Measurements from ENCODE around the gene USP35. TPM values are rescaled to one million over a fixed set of nuclear protein-coding genes. Genes with fewer than 3 reads are reported as not detected.

The USP35 gene
- total RNA-seq, 1 experiment from 2014 or later, result 11.8 TPM

DNA sequence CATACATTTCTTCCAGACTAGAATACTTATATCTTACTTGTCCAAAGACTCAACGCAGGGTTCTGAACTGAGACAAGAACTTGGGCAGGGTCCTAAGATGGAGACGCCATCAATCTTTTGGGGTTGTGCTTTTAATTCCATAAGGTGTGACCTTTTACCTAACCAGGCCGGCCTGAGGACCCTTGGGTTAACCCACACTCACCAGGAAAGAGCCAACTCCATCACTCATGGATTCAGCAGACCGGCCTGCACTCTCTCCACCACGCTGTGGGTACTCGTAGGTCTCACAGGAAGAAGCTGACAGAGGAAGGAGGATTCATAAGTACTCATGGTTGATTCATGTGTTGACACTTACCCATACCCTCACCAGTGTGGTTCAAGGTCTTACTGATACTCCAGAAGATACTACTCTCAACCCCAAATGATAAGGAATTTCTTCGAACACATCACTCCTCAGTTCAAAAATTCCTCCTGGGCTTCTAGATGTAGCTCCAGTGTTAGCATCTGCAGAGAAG is 36.2 kb downstream of the USP35 start:
- DNase-seq (ENCODE audit: low read depth, low spot score), result no peak
- Histone ChIP-seq H3K4me1 (ENCODE audit: control insufficient read depth, insufficient read depth, low read length) (no peaks in the 10 kb centered on the region), H3K9me3 (ENCODE audit: control insufficient read depth, insufficient read depth, low read depth, low read length) (no peaks in the 10 kb centered on the region), H3K27ac (ENCODE audit: low read length) (no peak overlapping the region), H3K4me3 (ENCODE audit: low read depth in 2 of 2, low read length in 2 of 2) (no peak overlapping the region), H3K36me3 (ENCODE audit: control insufficient read depth, insufficient read depth, low read length) (no peaks in the 10 kb centered on the region), H3K27me3 (ENCODE audit: control insufficient read depth, insufficient read depth, low read length) (no peaks in the 10 kb centered on the region)
- POLR2A ChIA-PET, result no interaction called here
- in situ Hi-C loops (cut with HindIII; ENCODE audit: low pct_unique_long_range_greater_than_20kb, low sequenced_read_pairs), result no loop called here
- CTCF ChIA-PET, result no interaction called here
- intact Hi-C loops (cut with micrococcal nuclease; ENCODE audit: unreplicated experiment), result no loop called here
- no TSS peak for BruUV-seq (replicated peaks)
- no peak for ATAC-seq
- TF ChIP-seq, protein P1, sequence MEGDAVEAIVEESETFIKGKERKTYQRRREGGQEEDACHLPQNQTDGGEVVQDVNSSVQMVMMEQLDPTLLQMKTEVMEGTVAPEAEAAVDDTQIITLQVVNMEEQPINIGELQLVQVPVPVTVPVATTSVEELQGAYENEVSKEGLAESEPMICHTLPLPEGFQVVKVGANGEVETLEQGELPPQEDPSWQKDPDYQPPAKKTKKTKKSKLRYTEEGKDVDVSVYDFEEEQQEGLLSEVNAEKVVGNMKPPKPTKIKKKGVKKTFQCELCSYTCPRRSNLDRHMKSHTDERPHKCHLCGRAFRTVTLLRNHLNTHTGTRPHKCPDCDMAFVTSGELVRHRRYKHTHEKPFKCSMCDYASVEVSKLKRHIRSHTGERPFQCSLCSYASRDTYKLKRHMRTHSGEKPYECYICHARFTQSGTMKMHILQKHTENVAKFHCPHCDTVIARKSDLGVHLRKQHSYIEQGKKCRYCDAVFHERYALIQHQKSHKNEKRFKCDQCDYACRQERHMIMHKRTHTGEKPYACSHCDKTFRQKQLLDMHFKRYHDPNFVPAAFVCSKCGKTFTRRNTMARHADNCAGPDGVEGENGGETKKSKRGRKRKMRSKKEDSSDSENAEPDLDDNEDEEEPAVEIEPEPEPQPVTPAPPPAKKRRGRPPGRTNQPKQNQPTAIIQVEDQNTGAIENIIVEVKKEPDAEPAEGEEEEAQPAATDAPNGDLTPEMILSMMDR (IDR thresholded peaks at IDR 0.05), result no peak
- TF ChIP-seq TCF7L2 (IDR thresholded peaks at IDR 0.05; ENCODE audit: low read depth, low read length) (no peak), SIN3A (IDR thresholded peaks at IDR 0.05; ENCODE audit: borderline replicate concordance, insufficient read depth, low read depth, low read length) (no peak), POLR2AphosphoS5 (IDR thresholded peaks at IDR 0.05; ENCODE audit: low read depth, low read length) (no peak)
- TF ChIP-seq, protein P2, sequence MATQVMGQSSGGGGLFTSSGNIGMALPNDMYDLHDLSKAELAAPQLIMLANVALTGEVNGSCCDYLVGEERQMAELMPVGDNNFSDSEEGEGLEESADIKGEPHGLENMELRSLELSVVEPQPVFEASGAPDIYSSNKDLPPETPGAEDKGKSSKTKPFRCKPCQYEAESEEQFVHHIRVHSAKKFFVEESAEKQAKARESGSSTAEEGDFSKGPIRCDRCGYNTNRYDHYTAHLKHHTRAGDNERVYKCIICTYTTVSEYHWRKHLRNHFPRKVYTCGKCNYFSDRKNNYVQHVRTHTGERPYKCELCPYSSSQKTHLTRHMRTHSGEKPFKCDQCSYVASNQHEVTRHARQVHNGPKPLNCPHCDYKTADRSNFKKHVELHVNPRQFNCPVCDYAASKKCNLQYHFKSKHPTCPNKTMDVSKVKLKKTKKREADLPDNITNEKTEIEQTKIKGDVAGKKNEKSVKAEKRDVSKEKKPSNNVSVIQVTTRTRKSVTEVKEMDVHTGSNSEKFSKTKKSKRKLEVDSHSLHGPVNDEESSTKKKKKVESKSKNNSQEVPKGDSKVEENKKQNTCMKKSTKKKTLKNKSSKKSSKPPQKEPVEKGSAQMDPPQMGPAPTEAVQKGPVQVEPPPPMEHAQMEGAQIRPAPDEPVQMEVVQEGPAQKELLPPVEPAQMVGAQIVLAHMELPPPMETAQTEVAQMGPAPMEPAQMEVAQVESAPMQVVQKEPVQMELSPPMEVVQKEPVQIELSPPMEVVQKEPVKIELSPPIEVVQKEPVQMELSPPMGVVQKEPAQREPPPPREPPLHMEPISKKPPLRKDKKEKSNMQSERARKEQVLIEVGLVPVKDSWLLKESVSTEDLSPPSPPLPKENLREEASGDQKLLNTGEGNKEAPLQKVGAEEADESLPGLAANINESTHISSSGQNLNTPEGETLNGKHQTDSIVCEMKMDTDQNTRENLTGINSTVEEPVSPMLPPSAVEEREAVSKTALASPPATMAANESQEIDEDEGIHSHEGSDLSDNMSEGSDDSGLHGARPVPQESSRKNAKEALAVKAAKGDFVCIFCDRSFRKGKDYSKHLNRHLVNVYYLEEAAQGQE (IDR thresholded peaks at IDR 0.05; ENCODE audit: insufficient read depth in 1 of 2, low read depth in 2 of 2, low read length in 1 of 2), result no peak

DNA sequence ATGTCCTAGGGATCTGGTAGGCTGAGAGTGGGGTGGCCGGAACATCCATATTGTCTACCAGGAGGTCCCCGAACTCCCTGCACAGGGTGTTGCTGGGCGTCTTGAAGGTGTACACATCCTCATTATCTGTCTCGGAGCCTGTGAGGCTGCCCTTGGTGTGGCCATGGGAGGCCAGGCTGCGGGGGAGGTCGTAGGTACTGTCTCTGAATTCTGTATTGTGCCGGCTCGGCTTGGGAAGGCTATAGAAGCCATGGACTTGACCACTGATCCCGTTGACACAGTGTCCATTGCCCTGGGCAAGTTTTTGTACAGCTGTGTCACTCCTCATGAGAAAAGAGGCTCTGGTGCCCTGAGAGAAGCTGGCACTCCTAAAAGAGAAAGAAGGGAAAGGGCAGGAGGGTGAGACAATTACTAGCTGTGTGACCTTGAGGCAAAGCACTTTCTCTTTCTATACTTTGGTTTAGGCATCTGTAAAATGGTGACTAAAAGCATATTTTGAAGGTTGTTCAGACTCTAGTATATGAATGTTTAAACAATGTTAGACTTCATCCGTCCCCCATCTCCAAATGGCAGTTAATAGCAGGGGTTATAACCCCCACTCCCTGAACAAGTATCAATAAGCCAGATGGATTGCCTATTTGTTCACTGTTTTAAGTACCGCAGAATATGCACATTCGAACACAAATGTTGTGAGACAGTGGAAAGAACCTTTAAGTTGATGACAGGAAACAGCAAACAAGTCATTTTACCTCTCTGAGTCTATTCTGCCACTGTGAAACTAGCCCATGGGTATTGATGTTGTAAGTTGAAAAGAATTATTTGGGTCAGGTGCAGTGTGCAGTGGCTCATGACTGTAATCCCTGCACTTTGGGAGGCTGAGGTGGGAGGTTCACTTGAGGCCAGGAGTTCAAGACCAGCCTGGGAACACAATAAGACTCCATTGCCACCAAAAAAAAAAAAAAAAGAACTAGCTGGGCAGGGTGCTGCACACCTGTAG is 38.3 kb downstream of the USP35 start:
- intact Hi-C loops (cut with micrococcal nuclease; ENCODE audit: unreplicated experiment), result no loop called here
- in situ Hi-C loops (cut with HindIII; ENCODE audit: low pct_unique_long_range_greater_than_20kb, low sequenced_read_pairs), result no loop called here
- Histone ChIP-seq H3K36me3 (ENCODE audit: control insufficient read depth, insufficient read depth, low read length) (no peaks in the 10 kb centered on the region), H3K9me3 (ENCODE audit: control insufficient read depth, insufficient read depth, low read depth, low read length) (no peaks in the 10 kb centered on the region), H3K27me3 (ENCODE audit: control insufficient read depth, insufficient read depth, low read length) (no peaks in the 10 kb centered on the region), H3K27ac (ENCODE audit: low read length) (no peak overlapping the region), H3K4me1 (ENCODE audit: control insufficient read depth, insufficient read depth, low read length) (no peaks in the 10 kb centered on the region), H3K4me3 (ENCODE audit: low read depth in 2 of 2, low read length in 2 of 2) (no peak overlapping the region)
- DNase-seq (ENCODE audit: low read depth, low spot score) (no peak), ATAC-seq (no peak)
- POLR2A ChIA-PET, result no interaction called here
- CTCF ChIA-PET, result interaction anchor here (1.4 kb wide), 1 partner anchor 337 kb away, joined by 20 read pairs; no protein-coding TSS in a partner anchor
- TF ChIP-seq TCF7L2 (IDR thresholded peaks at IDR 0.05; ENCODE audit: low read depth, low read length) (no peak), SIN3A (IDR thresholded peaks at IDR 0.05; ENCODE audit: borderline replicate concordance, insufficient read depth, low read depth, low read length) (no peak), POLR2AphosphoS5 (IDR thresholded peaks at IDR 0.05; ENCODE audit: low read depth, low read length) (no peak)
- TF ChIP-seq, protein P1 (IDR thresholded peaks at IDR 0.05), result no peak
- TF ChIP-seq, protein P2 (IDR thresholded peaks at IDR 0.05; ENCODE audit: insufficient read depth in 1 of 2, low read depth in 2 of 2, low read length in 1 of 2), result no peak
- BruUV-seq (replicated peaks), result no TSS peak

Measured in Panc1 (cell line).